A673 (cell line): ENCODE data around the gene CDC40. TPM values are rescaled to one million over a fixed set of nuclear protein-coding genes. Genes with fewer than 3 reads are reported as not detected.

Experiments
- BruUV-seq: library from RNA; stranded (reverse); fragments of 400-500 nt; replicated peaks from 2 replicates; lab custom pipeline; 2021; lab: Mats Ljungman, UMichigan
- CTCF ChIA-PET: fragments of 300-600 bp; sonication (Branson Sonifier 250); formaldehyde crosslinking; loops from one replicate; lab custom pipeline; 2022; ENCODE audit warnings: antibody characterized with exemption; lab: Charles Lee
- POLR2A ChIA-PET: fragments of 300-600 bp; sonication (Branson Sonifier 250); formaldehyde crosslinking; loops from one replicate; lab custom pipeline; 2022; ENCODE audit warnings: antibody characterized with exemption; ENCODE audit not compliant: low non-redundant PET; lab: Charles Lee
- DNase-seq: peaks from one replicate; pipeline ENCODE4 v3.0.0-alpha.2; 2015; ENCODE audit warnings: low spot score
- H3K27ac ChIP-seq: fragments of 200-600 bp; sonication (generic); 2 replicates; pipeline ENCODE4 v1.5.1; 2016; ENCODE audit warnings: mixed run types, low read depth, mild to moderate bottlenecking, mixed read lengths, antibody characterized with exemption, low read length; ENCODE audit not compliant: poor library complexity, severe bottlenecking
- H3K27me3 ChIP-seq: fragments of 200-600 bp; sonication (generic); replicated peaks from 2 replicates; pipeline ENCODE4 v1.6.1; 2017; ENCODE audit warnings: mixed run types, low read depth, mild to moderate bottlenecking, mixed read lengths, antibody characterized with exemption, low read length; ENCODE audit not compliant: insufficient read depth, poor library complexity
- H3K36me3 ChIP-seq: fragments of 200-600 bp; sonication (generic); 2 replicates; pipeline ENCODE4 v1.6.1; 2016; ENCODE audit warnings: mixed run types, mild to moderate bottlenecking, mixed read lengths, antibody characterized with exemption, low read length; ENCODE audit not compliant: insufficient read depth, poor library complexity, severe bottlenecking
- H3K4me1 ChIP-seq: fragments of 200-600 bp; sonication (generic); 2 replicates; pipeline ENCODE4 v1.6.1; 2017; ENCODE audit warnings: mixed run types, mild to moderate bottlenecking, mixed read lengths, antibody characterized with exemption, low read length; ENCODE audit not compliant: insufficient read depth, poor library complexity, severe bottlenecking
- H3K4me3 ChIP-seq: fragments of 200-600 bp; sonication (generic); 2 replicates; pipeline ENCODE4 v1.5.1; 2016; ENCODE audit warnings: low read depth, mixed run types, mild to moderate bottlenecking, mixed read lengths, low read length; ENCODE audit not compliant: poor library complexity, severe bottlenecking
- H3K9me3 ChIP-seq: fragments of 200-600 bp; sonication (generic); 2 replicates; pipeline ENCODE4 v1.6.1; 2016; ENCODE audit warnings: mixed run types, low read depth, mild to moderate bottlenecking, mixed read lengths, antibody characterized with exemption, low read length; ENCODE audit not compliant: poor library complexity, severe bottlenecking
- CTCF ChIP-seq: fragments of 300-800, 200-600 bp; sonication (generic); conservative IDR thresholded peaks from 2 replicates; pipeline ENCODE4 v1.5.1; 2017; ENCODE audit warnings: low read depth, mild to moderate bottlenecking, antibody characterized with exemption, low read length, moderate library complexity, mixed read lengths
- EZH2 ChIP-seq: fragments of 200-600 bp; sonication (generic); IDR thresholded peaks from 2 replicates; pipeline ENCODE4 v1.6.1; 2017; ENCODE audit warnings: borderline replicate concordance, low read depth, mild to moderate bottlenecking, mixed read lengths, antibody characterized with exemption, low read length; ENCODE audit not compliant: poor library complexity, severe bottlenecking
- intact Hi-C: fragments of 100-400 bp; cut with micrococcal nuclease; formaldehyde crosslinking; loops from one replicate; pipeline ENCODE4 v1.10.0; 2022; ENCODE audit not compliant: unreplicated experiment
- total RNA-seq: library from RNA; stranded (reverse); gene quantifications from 2 replicates; pipeline ENCODE4 v1.2.3, GENCODE V29; 2021

Gene CDC40
- total RNA-seq, 1 experiment from 2014 or later: 47.7 TPM

- no peaks in the 10 kb centered on the region for H3K9me3 ChIP-seq
- BruUV-seq: no TSS peak
- CTCF ChIA-PET: no interaction called here
- peaks cover 9% of the 10 kb centered on the region for H3K36me3 ChIP-seq
- no peak overlapping the region for H3K27ac ChIP-seq
- intact Hi-C loops: no loop called here
- no peak overlapping the region for H3K4me3 ChIP-seq
- no peak for DNase-seq
- H3K4me1 ChIP-seq: peaks cover 27% of the 10 kb centered on the region
- H3K27me3 ChIP-seq: no peaks in the 10 kb centered on the region
- TF ChIP-seq CTCF: no peak
- POLR2A ChIA-PET: no interaction called here
These were observed 11.2 kb downstream of the CDC40 start for GRCh38 chr6:110191477-110191876.

- ChIA-PET POLR2A (interaction anchor here (0.7 kb wide), 1 partner anchor 13 kb away, joined by 3 read pairs; no protein-coding TSS in a partner anchor), CTCF (no interaction called here)
- intact Hi-C loops: no loop called here
- DNase-seq: no peak
- no peak for TF ChIP-seq CTCF
- TF ChIP-seq EZH2: no peak
- no peaks in the 10 kb centered on the region for H3K9me3 ChIP-seq
- H3K4me3 ChIP-seq: no peak overlapping the region
- BruUV-seq: TSS peak; percentile 5
- no peaks in the 10 kb centered on the region for H3K27me3 ChIP-seq
- no peak overlapping the region for H3K27ac ChIP-seq
- H3K4me1 ChIP-seq: peaks cover 24% of the 10 kb centered on the region
- peaks cover 14% of the 10 kb centered on the region for H3K36me3 ChIP-seq
These were observed 15.4 kb downstream of the CDC40 start for GRCh38 chr6:110195639-110196038.

- Histone ChIP-seq H3K27ac (no peak overlapping the region), H3K9me3 (no peaks in the 10 kb centered on the region), H3K27me3 (no peaks in the 10 kb centered on the region), H3K4me1 (peaks cover 31% of the 10 kb centered on the region), H3K36me3 (peaks cover 14% of the 10 kb centered on the region), H3K4me3 (no peak overlapping the region)
- intact Hi-C loops: no loop called here
- no peak for TF ChIP-seq CTCF
- TF ChIP-seq EZH2: no peak
- ChIA-PET POLR2A (no interaction called here), CTCF (no interaction called here)
- BruUV-seq: no TSS peak
- DNase-seq: no peak
These were observed 16.6 kb downstream of the CDC40 start for GRCh38 chr6:110196874-110197273.
